ENCODE measurements around the gene EPM2AIP1. TPM values are rescaled to one million over a fixed set of nuclear protein-coding genes. Genes with fewer than 3 reads are reported as not detected.

EPM2AIP1 gene
- total and polyA plus RNA-seq, 2 of the 8 experiments (the other 6 are each of a cell fraction or from before 2014, with no cell fraction given), result 6.6 to 9.0 TPM

- H3K36me3 ChIP-seq (ENCODE audit: control insufficient read depth in 2 of 4, insufficient read depth in 4 of 4, low read length in 3 of 4), result peaks cover 0 to 56% (median 23%) of the 10 kb centered on the region in 4 experiments; a peak in 7 of 8 replicates
- no peak overlapping the region for H4K8ac ChIP-seq (ENCODE audit: extremely low read depth, insufficient read depth, low read length)
- H3K23me2 ChIP-seq (ENCODE audit: low read depth, low read length), result peaks cover 4% of the 10 kb centered on the region; the same call in 1 of the 2 replicates
- peaks cover 10 to 40% of the 10 kb centered on the region in 2 experiments; a peak in 3 of 4 replicates for H3K79me2 ChIP-seq (ENCODE audit: control insufficient read depth in 1 of 2, insufficient read depth in 2 of 2, low read length in 2 of 2)
- no peak overlapping the region for H3K27ac ChIP-seq (ENCODE audit: low read depth, low read length)
- no peak overlapping the region for H2BK20ac ChIP-seq (ENCODE audit: low read length)
- H3K18ac ChIP-seq (ENCODE audit: extremely low read depth, low read length), result no peak overlapping the region
- no peaks in the 10 kb centered on the region for H3K9me3 ChIP-seq (ENCODE audit: insufficient read depth in 2 of 2, low read depth in 1 of 2, low read length in 1 of 2)
- peaks cover 2 to 10% of the 10 kb centered on the region in 2 experiments for H4K20me1 ChIP-seq (replicated peaks in 1 of 2; ENCODE audit: control insufficient read depth in 1 of 2, insufficient read depth in 2 of 2, low read length in 2 of 2)
- no peak overlapping the region for H4K91ac ChIP-seq (replicated peaks; ENCODE audit: insufficient read length, low read length)
- H3K4me1 ChIP-seq (replicated peaks in 1 of 4; ENCODE audit: control insufficient read depth in 3 of 4, insufficient read depth in 4 of 4, low read length in 3 of 4), result peaks cover 0 to 2% (median 0%) of the 10 kb centered on the region in 4 experiments; a peak in 3 of 7 replicates
- H3K14ac ChIP-seq (ENCODE audit: insufficient read length), result no peak overlapping the region
- no peak overlapping the region for H2BK15ac ChIP-seq (ENCODE audit: low read length)
- no peak overlapping the region for H3K23ac ChIP-seq (ENCODE audit: insufficient read length)
- no peak overlapping the region for H3K4me3 ChIP-seq (ENCODE audit: extremely low read depth in 1 of 4, insufficient read depth in 2 of 4, low read depth in 3 of 4, low read length in 4 of 4)
- H2AFZ ChIP-seq (ENCODE audit: low read length), result no peak overlapping the region
- no peak overlapping the region for H2BK12ac ChIP-seq (ENCODE audit: low read depth, low read length)
- no peak overlapping the region for H3K56ac ChIP-seq (replicated peaks; ENCODE audit: insufficient read length, low read depth, low read length)
- no peak overlapping the region for H2BK120ac ChIP-seq (replicated peaks; ENCODE audit: low read depth, low read length)
- H3K4ac ChIP-seq (replicated peaks; ENCODE audit: insufficient read length, low read depth, low read length), result no peak overlapping the region
- 84% methylated on average over 2 of the region's 2 CpGs; no CpG with 5 or more reads in 1 of the 2 experiments for WGBS, 2 experiments (ENCODE audit: extremely low coverage in 1 of 2, insufficient coverage in 1 of 2, insufficient read length in 1 of 2, insufficient replicate concordance in 2 of 2, low coverage in 1 of 2, low lambda C conversion rate in 2 of 2, missing lambda C conversion rate in 1 of 2)
- TF ChIP-seq CBX5 (IDR thresholded peaks at IDR 0.05; ENCODE audit: low read depth, low read length), result no peak
- no peak for TF ChIP-seq NRF1 (IDR thresholded peaks at IDR 0.05; ENCODE audit: low read depth, low read length)
- no peak for TF ChIP-seq RBBP5 (IDR thresholded peaks at IDR 0.05; ENCODE audit: borderline replicate concordance, low read depth, low read length)
- TF ChIP-seq KDM5A (IDR thresholded peaks at IDR 0.05; ENCODE audit: low read length), result no peak
- no peak for TF ChIP-seq JUN (IDR thresholded peaks at IDR 0.05; ENCODE audit: low read depth, low read length)
- TF ChIP-seq PHF8 (conservative IDR thresholded peaks at IDR 0.05; ENCODE audit: low read depth, low read length), result no peak
- no peak for TF ChIP-seq MAFK (IDR thresholded peaks at IDR 0.05; ENCODE audit: low read depth, low read length)
- no peak for TF ChIP-seq TAF7 (optimal IDR thresholded peaks at IDR 0.05; ENCODE audit: borderline replicate concordance, low read depth, low read length)
- no peak for TF ChIP-seq CHD1 (IDR thresholded peaks at IDR 0.05; ENCODE audit: low read depth, low read length)
- no peak overlapping the region for H3K4me2 ChIP-seq (ENCODE audit: insufficient read depth in 1 of 2, low read depth in 2 of 2, low read length in 2 of 2)
- CTCF ChIA-PET (ENCODE audit: partially characterized antibody), result interaction anchor here (0.6 to 2.5 kb wide), 5 partner anchors 8 to 84 kb away, joined by 3 to 9 read pairs (median 3); no protein-coding TSS in a partner anchor
- POLR2A ChIA-PET (ENCODE audit: partially characterized antibody), result interaction anchor here (0.7 to 1.6 kb wide), 2 partner anchors 15 to 84 kb away, joined by 3 to 5 read pairs; no protein-coding TSS in a partner anchor
- FAIRE-seq, result no peak
- DNase-seq (ENCODE audit: low read depth in 1 of 2, low spot score in 2 of 2), result no peak
- H2BK5ac ChIP-seq (ENCODE audit: low read depth, low read length), result no peak overlapping the region
- H3K27me3 ChIP-seq (replicated peaks in 1 of 4; ENCODE audit: control insufficient read depth in 3 of 4, extremely low read depth in 1 of 4, insufficient read depth in 3 of 4, low read length in 3 of 4), result no peaks in the 10 kb centered on the region
- no peaks in the 10 kb centered on the region; the same call in 1 of the 2 replicates for H3K79me1 ChIP-seq (ENCODE audit: low read depth, low read length)
- H3K9ac ChIP-seq (replicated peaks in 1 of 4; ENCODE audit: extremely low read depth in 1 of 4, low read depth in 3 of 4, low read length in 3 of 4), result no peak overlapping the region
- H2AK5ac ChIP-seq (ENCODE audit: low read depth, low read length), result no peak overlapping the region
- H4K5ac ChIP-seq (ENCODE audit: insufficient read length, low read depth, low read length), result no peak overlapping the region
Measured at GRCh38 chr3:36988356-36988755, 4.6 kb downstream of the EPM2AIP1 start.
